HT1080 (cell line): ENCODE data around the gene NTSR2. TPM values are rescaled to one million over a fixed set of nuclear protein-coding genes. Genes with fewer than 3 reads are reported as not detected.
A peak's percentile ranks its signal among the peaks of the same experiment; 100 is the strongest.

ENCODE experiments used
- DNase-seq: peaks from one replicate; pipeline ENCODE4 v3.0.0-alpha.2; 2015; ENCODE audit warnings: low read depth
- polyA plus RNA-seq, 2 experiments: library from polyadenylated mRNA; depleted of rRNA; stranded (reverse); fragments of >200 nt; gene quantifications; 2 replicates each; pipeline ENCODE4 v1.2.3, GENCODE V29; 2015
- total RNA-seq: library from RNA; depleted of rRNA; stranded (reverse); fragments of >200 nt; shearing (Covaris generic); gene quantifications from 2 replicates; pipeline ENCODE4 v1.2.3, GENCODE V29; 2014; rRNA removed

Gene NTSR2, protein sequence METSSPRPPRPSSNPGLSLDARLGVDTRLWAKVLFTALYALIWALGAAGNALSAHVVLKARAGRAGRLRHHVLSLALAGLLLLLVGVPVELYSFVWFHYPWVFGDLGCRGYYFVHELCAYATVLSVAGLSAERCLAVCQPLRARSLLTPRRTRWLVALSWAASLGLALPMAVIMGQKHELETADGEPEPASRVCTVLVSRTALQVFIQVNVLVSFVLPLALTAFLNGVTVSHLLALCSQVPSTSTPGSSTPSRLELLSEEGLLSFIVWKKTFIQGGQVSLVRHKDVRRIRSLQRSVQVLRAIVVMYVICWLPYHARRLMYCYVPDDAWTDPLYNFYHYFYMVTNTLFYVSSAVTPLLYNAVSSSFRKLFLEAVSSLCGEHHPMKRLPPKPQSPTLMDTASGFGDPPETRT
- not detected in 2 replicates for total RNA-seq
- polyA plus RNA-seq (2015; cell fraction: cytosol; rRNA removed): not detected in 2 replicates
- not detected in 2 replicates for polyA plus RNA-seq (2015; cell fraction: nucleus; rRNA removed)

DNA sequence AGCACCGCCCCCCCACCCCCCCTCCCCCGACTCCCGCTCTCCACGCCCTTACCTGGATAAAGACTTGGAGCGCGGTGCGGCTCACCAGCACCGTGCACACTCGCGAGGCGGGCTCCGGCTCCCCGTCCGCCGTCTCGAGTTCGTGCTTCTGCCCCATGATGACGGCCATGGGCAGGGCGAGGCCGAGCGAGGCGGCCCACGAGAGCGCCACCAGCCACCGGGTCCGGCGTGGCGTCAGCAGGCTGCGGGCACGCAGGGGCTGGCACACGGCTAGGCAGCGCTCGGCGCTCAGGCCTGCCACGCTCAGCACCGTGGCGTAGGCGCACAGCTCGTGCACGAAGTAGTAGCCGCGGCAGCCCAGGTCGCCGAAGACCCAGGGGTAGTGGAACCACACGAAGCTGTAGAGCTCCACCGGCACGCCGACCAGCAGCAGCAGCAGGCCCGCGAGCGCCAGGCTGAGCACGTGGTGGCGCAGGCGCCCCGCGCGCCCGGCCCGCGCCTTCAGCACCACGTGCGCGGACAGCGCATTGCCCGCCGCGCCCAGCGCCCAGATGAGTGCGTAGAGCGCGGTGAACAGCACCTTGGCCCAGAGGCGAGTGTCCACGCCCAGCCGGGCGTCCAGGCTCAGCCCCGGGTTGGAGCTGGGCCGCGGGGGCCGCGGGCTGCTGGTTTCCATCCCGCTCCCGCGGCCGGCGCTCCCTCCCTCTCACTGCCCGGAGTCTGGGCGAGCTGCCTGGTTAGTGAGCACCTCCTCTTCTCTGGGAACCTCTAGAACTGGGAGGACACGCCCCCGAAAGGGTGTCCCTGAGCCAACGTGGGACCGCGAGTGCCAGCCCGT lies at the start of gene NTSR2:
NTSR2 (minus strand) TSS at position 742 of the 838 bp plus-strand sequence; CDS start at position 676, 66 bp downstream.
- no peak for DNase-seq

DNA sequence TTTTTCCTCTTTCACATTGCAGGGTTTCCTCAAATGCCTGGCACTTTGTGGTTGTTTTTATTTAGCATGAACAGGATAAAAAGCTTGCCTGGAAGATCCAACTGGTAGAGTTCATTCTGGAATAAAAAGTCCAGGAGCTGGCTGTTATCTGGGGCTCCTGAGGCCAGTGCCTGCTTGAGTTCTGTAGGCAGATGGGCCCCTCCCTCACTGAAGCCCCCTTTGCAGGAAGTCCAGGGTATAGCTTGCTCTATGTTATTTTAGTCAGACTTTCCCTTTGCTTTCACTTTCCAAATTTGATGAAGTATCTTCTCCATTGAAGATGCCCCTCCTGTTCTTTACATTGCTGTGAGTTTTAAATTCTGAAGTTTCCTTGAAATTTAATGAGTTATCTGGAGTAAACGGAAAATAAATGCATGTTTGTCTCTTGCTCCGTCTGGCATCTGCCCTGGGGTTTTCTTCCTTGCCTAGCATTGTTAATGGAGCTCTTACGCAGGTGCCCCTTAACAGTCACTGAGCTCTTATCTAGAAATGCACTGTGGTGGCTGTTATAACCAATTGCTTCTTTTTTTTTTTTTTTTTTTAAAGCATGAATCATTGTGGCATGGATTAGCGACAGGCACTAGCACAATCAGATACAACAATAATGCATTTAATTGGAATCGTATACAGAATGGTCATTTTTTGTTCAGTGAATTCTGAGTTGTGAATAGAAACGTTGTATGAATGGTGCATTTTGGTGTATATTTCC lies 49.4 kb upstream of the NTSR2 start:
- DNase-seq: peak; percentile 35

DNA sequence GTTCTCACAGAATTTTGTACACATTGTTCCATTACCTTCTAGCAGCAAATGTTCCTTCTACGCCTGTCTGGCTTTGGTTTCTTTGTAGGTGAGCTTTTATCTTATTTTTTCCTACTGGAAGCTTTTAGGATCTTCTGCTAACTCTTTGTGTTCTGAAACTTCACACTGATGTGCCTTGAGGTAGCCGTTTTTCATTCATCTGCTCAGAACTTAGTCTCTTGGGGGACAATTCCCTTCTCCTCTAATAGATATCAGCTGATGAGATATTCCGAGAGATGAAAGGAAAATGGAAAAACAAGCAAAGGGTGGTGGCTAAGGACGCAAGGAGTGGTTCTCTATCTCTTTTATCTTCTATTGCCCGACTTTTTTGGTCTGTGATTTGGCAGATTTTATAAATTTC lies 48.6 kb upstream of the NTSR2 start:
- DNase-seq: no peak

DNA sequence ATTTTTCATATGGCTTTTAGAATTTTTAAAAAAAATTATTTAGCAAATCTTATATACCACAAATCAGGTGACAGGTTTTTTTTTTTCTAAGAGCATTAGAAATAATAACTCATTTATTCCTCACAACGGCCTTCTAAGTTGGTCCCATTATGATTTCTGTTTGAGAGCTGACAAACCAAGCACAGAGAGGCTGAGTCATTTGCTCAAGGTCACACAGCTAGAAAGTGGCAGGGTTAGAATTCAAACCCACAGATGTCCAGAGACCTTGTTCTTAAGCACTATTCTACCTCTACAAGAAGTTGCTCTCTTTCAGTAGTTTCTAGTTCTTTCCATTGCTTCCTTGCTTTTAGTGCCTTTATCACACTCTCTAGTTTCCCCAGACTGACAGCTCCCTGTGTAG lies 47.6 kb upstream of the NTSR2 start:
- no peak for DNase-seq

DNA sequence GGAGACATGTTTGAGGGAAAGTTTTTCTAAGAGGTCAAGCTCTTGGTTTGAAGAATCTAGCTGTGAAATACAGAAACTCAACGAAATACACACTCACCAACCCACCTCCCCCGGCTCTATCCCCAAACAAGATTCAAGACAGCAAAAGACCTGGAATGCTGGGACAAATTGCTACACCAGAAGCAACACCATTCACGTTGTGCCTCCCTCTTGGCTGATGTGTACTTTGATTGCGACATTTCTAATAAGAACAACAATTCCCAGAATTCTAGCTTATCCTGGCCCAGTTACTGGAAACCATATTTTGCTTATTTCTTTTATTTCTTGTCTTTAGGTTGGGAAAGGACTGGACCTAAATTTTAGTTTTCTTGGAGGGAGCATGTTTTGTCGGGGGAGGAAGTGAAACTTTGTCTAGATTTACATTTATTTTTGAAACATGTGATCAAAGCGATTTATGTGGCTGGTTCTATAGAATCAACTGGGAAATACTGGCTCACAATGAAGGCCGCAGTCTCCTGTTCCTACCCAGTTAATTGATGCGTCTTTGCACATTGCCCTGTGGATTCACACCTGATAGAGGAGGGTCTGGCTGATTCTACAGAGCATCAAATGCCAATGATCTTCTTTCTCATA lies 46.8 kb upstream of the NTSR2 start:
- DNase-seq: no peak

DNA sequence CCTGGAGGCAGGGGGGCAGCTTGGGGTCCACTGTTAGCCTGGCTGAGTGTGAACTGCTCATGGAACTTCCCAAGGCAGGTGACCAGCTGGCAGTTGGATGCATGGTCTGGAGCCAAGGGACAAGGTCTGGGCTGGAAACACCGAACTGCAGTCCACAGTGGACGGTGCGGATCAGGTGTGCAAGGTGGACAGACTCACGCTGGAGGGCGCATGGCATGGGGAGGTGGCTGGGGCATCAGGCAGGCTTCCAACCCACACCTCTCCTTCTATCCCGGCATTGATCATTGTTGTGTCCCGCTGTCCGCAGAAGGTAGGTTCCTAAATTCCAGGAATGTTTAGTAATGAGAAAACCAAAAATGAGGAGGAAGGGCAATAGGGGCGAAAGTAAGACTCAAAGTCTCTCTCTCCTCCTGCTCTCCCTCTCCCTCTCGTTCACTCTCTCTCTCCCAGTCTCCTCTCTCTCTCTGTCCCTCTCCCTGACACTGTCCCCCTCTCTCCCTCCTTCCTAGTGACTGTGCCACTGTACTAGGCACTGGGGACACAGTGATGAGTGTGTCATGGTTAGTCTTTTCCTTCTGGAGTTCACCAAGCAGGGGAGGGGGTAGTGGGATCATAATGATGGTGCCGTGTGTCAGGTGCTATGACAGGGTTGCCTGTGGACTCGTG lies 46.1 kb upstream of the NTSR2 start:
- DNase-seq: no peak

DNA sequence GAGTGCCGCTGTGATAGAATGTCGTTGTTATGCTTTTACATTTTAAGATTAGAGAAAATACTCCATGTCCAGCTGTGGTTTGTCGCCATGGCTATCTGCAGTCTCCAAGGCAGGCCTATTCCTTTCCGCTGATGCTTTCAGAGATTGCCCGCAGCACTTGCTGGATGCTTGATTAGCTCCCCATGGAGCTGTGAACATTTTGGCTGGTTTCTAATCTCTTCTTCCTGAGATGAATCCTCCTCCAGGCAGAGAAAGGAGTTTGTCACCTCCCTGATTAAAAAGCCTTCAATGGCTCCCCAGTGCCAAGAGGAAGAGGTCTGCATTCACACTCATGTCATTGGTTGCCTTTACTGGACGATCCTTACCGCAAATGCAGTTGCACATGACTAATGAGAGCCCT lies 43.8 kb upstream of the NTSR2 start:
- no peak for DNase-seq

DNA sequence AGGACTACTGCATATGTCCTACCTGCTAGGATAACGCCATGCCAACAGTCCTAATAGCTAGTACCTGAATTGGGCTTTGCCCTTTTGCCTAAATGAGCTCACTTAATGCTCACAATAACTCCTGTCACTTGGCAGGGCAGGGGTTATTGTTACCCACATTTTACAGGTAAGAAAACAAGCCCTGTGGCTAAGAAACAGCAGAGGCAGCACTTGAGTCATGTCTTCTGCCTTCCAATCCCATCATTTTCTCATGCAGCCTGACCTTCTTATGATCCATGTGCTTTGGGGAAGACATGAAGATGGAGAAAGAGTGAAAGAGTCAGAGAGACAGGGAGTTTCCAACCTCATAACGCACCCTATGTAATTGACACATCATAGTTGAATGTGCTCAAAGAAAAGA lies 42.9 kb upstream of the NTSR2 start:
- no peak for DNase-seq

DNA sequence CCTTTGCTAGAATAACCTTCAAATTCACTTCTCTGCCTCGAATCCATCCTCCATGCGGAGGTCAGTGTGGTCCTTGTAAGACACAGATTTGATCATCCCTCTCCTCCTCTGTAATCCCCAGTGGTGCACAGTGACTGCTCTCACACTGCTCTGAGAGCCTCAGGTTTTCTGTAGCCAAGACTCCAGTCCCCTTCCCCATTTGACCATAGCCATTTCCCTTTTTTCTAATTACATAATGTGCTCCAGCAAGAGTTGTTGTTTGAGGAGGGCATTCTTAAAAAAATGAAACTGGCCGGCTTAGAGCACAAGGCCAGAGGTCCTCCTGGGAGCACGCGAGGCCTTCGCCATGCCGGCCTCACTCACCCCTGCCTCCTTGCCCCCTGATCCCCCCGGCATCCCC lies 41.8 kb upstream of the NTSR2 start:
- no peak for DNase-seq

DNA sequence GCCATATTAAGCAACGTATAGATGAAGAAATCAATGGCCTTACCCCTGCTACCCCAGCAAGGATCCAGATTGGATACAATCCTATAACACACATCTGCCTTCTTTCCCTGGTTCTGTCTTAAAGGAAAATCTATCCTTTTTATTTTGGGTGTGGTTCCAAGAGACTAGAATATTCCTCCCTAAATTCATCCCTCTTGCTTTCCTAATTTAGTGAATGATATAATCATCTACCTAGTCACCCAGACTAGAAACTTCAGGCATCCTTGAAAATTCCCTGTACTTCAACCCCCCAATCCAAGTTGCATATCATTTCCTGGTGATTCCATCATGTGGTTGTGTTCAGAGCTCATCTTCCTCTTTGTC lies 41.3 kb upstream of the NTSR2 start:
- DNase-seq: no peak

DNA sequence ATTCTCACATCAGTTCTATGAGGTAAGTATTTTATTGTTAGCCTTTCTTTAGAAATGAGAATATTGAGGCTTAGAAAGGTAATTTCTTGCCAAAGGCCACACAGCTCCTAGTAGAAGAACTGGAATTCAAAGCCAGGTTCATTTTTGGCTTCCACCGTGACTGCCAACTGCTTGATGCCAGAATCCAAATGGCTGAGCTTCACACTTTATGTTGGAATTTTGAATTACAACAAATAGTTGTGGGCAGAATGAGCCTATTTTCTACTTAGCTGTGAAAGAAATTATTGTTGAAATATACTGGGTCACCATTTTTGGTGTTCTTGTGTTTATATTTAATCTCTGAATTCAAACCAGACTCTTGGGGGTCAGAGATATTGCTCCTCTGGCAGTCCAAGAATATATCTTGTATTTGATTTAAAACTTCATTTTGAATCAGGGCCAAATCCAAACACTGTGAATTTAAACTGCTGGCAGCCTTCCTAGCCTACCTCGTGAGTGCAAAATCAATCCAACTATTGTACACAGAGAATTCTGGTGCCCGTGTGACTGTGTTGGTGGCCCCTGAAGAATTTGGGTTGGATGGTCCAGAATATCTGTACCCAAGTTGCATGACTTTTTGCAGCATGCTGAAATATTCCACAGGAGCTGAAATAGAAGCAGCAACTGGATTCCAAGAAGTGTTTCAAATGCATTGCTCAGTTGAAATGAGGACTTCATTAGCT lies 40.8 kb upstream of the NTSR2 start:
- DNase-seq: no peak

DNA sequence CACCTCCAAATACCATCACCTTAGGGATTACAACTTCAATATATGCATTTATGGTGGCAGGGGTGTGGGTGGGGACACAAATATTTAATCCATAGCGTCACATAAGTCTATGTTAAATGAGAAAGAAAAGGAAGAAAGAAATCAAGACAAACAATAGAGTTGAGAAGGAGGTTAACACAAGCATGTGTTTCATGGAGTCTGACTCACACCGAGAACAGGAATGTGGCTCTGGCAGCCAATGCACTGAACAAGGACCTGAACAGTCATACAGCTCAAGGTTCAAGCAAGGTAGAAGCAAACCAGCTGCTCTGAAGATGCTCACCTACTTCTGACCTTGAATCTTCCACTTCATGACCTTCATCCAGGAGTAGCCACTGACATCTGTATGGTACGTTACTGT lies 40.2 kb upstream of the NTSR2 start:
- DNase-seq: peak; percentile 68

DNA sequence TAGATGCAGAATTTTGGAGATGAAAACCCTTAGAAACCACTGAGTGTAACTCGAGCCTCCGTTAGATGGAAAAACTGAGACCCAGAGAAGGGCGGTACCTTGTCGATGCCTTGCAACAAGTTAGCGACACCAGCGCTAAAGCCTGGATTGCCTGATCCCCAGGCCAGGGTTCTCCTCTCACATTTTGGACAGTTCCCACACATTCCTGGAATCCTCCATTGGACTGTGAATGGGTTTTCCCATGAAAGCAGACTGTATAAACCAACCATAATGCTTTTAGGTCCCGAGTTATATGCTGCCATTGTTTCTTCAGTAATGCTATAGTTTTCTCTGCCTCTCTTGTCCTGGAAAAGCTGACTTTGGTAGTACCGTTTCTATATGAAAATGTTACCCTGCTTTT lies 39.3 kb upstream of the NTSR2 start:
- DNase-seq: no peak

DNA sequence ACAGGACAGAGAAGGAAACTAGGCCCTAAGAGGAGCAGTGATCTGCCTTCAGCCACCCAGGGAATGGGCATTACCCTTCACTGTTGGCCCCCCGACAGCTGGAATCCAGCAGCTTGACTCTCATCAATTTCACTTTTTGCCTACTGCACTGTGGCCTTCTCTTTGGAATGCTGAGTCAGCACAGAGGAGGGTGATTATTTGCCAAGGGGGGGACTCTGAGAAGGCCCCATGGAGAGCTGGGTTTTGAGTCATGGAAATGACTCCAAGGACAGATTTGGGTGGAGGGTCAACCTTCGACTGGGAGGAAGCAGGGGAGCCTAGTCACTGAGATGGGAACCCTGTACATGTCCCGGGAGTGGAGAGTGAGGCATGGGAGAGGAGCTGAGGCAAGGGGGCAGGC lies 38.1 kb upstream of the NTSR2 start:
- DNase-seq: peak; percentile 11

DNA sequence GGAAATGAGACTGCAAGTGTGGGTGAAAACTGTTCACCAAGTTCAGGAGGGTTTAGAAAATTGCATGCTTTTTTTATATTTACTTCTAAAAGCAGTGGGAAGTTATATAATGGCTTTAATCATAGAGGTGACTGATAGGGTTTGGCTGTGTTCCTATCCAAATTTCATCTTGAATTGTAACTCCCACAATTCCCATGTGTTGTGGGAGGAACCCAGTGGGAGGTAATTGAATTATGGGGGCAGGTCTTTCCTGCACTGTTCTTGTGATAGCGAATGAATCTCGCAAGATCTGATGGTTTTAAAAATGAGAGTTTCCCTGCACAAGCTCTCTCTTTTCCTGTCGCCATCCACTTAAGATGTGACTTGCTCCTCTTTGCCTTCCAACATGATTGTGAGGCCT lies 35.7 kb upstream of the NTSR2 start:
- no peak for DNase-seq

DNA sequence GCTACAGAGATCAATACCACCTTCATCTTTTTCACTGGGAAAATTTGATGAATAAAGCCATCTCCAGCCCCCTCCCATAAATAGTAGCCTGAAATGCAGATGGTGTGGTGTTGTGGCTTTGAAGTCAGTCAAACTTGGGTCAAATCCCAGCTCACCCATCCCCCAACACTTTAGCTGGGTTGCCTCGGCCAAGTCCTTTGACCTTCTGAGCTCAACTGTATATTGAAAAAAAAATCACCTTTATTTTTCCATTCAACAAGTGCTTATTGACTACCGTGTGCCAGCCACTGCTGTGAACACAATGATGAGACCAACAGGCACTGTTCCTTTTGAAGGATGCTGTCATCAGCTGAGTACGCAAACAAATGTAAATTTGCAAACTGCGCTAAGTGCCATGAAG lies 35.1 kb upstream of the NTSR2 start:
- DNase-seq: no peak

DNA sequence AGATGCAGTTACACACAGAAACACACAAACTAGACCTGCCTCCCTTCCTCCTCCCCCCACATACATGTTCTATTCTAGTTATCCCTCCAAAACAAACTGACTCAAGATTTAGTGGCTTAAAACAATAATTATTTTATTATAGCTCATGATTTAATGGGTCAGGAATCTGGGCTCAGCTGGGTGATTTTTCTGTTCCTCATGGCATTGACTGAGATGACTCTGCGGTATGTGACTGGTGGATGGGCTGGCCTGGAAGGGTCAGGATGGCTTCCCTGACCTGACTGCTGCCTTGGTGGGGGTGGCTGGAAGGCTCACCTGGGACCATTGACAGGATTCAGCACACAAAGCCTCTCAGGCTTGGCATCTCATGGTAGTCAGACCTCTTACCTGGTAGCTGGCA lies 33.7 kb upstream of the NTSR2 start:
- peak; percentile 40 for DNase-seq

DNA sequence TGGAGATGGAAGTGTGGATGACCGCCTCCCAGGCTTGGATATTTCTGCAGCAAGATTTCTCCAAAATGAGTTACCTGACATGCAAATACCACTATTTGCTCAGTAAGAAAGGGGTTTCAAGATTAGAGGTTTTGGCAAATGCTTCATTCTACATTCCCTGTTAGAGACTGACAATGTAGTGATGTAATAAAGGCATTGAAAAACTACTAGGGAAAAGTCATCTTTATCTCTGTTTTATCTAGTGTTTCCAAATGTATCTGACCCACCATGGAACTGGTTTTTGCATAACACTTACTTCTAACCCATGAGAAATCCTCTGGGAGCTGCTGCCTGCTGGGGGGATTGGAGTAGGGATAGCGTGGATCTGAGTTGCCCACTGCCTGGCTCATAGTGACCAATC lies 33.0 kb upstream of the NTSR2 start:
- DNase-seq: no peak

DNA sequence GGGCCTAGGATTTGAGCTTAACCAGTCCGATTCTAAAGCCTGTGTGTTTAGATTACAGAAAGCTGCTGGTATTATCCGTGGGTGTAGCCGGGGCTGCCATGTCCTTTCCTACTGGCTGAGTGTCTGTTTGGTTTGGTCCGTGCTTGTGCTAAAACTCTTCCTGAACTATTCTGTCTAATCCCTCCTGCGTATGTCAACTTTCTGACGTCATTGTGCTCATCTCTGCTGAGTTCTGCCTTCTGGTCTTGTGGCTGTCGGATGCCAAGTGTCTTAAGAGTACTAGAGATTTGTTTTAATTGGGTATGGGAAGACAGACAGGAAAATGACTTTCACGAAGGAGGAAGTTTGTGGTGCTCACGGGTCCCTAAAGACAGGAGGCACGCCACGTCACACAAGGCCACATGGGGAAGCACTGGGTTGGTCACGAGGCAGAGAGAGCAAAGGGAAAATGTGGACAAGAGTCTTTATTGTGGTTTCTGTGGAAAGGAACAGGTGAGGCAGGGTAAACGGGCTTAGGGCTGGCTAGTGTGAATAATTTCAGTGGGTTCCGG lies 31.8 kb upstream of the NTSR2 start:
- no peak for DNase-seq

DNA sequence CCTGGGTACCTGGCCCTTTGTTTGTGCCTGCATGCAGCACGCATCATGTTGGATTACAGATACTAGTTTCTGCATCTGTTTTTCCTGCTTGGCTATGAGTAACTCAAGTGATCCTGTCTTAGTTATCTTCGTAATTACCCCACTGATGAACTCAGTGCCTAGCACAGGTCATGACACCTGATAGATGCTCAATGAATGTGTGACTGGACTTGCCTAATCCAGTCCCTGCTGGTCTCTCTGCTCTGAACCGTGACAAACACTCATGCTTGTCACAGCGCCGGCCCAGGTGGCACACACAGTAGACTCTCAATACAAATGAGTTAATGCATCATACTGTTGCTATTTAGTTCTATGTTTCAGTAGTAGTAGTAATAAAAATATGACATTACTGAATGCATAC lies 31.2 kb upstream of the NTSR2 start:
- no peak for DNase-seq
